RWPE2 (cell line): ENCODE data around the gene MYF6.

ENCODE experiments used
- ATAC-seq: fragments of 200-7000 bp; cut with Tn5 transposase; 3 replicates; pipeline ENCODE4 v1.9.1; 2021; ENCODE audit warnings: low read depth
- DNase-seq: peaks from one replicate; pipeline ENCODE4 v3.0.0-alpha.2; 2020; ENCODE audit warnings: low spot score
- H3K27ac ChIP-seq: fragments of 450-650 bp; 2 replicates; pipeline ENCODE4 v1.5.1; 2017; ENCODE audit warnings: mild to moderate bottlenecking; ENCODE audit not compliant: poor library complexity, severe bottlenecking
- H3K27me3 ChIP-seq: fragments of 250-450 bp; sonication (Bioruptor Pico); 2 replicates; pipeline ENCODE4 v1.5.1; 2021; ENCODE audit warnings: mild to moderate bottlenecking, moderate library complexity; ENCODE audit not compliant: insufficient read depth, poor library complexity, severe bottlenecking
- H3K36me3 ChIP-seq: fragments of 250-450 bp; sonication (Bioruptor Pico); 2 replicates; pipeline ENCODE4 v1.5.1; 2020; ENCODE audit warnings: low read depth, mild to moderate bottlenecking, moderate library complexity
- H3K4me1 ChIP-seq: fragments of 250-450 bp; sonication (Bioruptor Pico); 2 replicates; pipeline ENCODE4 v1.5.1; 2021; ENCODE audit warnings: mild to moderate bottlenecking, moderate library complexity; ENCODE audit not compliant: insufficient read depth, poor library complexity, severe bottlenecking
- H3K4me3 ChIP-seq: fragments of 250-450 bp; sonication (Bioruptor Pico); 2 replicates; pipeline ENCODE4 v1.5.1; 2021; ENCODE audit warnings: mild to moderate bottlenecking, moderate library complexity; ENCODE audit not compliant: severe bottlenecking
- H3K9me3 ChIP-seq: fragments of 250-450 bp; sonication (Bioruptor Pico); 2 replicates; pipeline ENCODE4 v1.5.1; 2021; ENCODE audit warnings: mild to moderate bottlenecking, moderate library complexity; ENCODE audit not compliant: severe bottlenecking
- CTCF ChIP-seq: fragments of 450-650 bp; IDR thresholded peaks from one replicate; pipeline ENCODE4 v1.5.1; 2017; ENCODE audit warnings: mild to moderate bottlenecking, moderate library complexity; ENCODE audit not compliant: poor library complexity, severe bottlenecking

Gene MYF6

GRCh38 chr12:80717856-80718255 is 10.4 kb downstream of the MYF6 start:
- DNase-seq (no peak), ATAC-seq (no peak)
- H3K9me3 ChIP-seq: no peaks in the 10 kb centered on the region
- TF ChIP-seq CTCF: no peak
- H3K36me3 ChIP-seq: no peaks in the 10 kb centered on the region
- no peak overlapping the region for H3K27ac ChIP-seq
- H3K27me3 ChIP-seq: peaks cover 6% of the 10 kb centered on the region
- no peaks in the 10 kb centered on the region for H3K4me1 ChIP-seq
- no peak overlapping the region for H3K4me3 ChIP-seq

- Histone ChIP-seq H3K36me3 (no peaks in the 10 kb centered on the region), H3K4me3 (no peak overlapping the region), H3K27ac (no peak overlapping the region), H3K4me1 (no peaks in the 10 kb centered on the region), H3K9me3 (no peaks in the 10 kb centered on the region), H3K27me3 (peaks cover 6% of the 10 kb centered on the region)
- no peak for ATAC-seq
- TF ChIP-seq CTCF: no peak
- no peak for DNase-seq
Measured at GRCh38 chr12:80720516-80720915, 13.1 kb downstream of the MYF6 start.

- ATAC-seq: no peak
- Histone ChIP-seq H3K4me1 (no peaks in the 10 kb centered on the region), H3K27me3 (peaks cover 5% of the 10 kb centered on the region), H3K27ac (no peak overlapping the region), H3K36me3 (no peaks in the 10 kb centered on the region), H3K4me3 (no peak overlapping the region), H3K9me3 (no peaks in the 10 kb centered on the region)
- DNase-seq: no peak
- TF ChIP-seq CTCF: no peak
Measured at GRCh38 chr12:80721326-80721725, 13.9 kb downstream of the MYF6 start.

- TF ChIP-seq CTCF: no peak
- H3K27me3 ChIP-seq: peaks cover 3% of the 10 kb centered on the region
- DNase-seq: no peak
- ATAC-seq: no peak
- H3K36me3 ChIP-seq: no peaks in the 10 kb centered on the region
- no peaks in the 10 kb centered on the region for H3K4me1 ChIP-seq
- H3K4me3 ChIP-seq: no peak overlapping the region
- H3K9me3 ChIP-seq: no peaks in the 10 kb centered on the region
- H3K27ac ChIP-seq: no peak overlapping the region
Measured at GRCh38 chr12:80745851-80746505, 38.5 kb downstream of the MYF6 start.

- Histone ChIP-seq H3K27ac (no peak overlapping the region), H3K4me1 (no peaks in the 10 kb centered on the region), H3K27me3 (no peaks in the 10 kb centered on the region), H3K4me3 (no peak overlapping the region), H3K9me3 (no peaks in the 10 kb centered on the region), H3K36me3 (no peaks in the 10 kb centered on the region)
- TF ChIP-seq CTCF: no peak
- ATAC-seq: no peak
- no peak for DNase-seq
Measured at GRCh38 chr12:80747800-80748199, 40.4 kb downstream of the MYF6 start.
